PC-3 (cell line): ENCODE data around the gene RARA. TPM values are rescaled to one million over a fixed set of nuclear protein-coding genes. Genes with fewer than 3 reads are reported as not detected.

Source experiments
- ATAC-seq: fragments of 200-7000 bp; cut with Tn5 transposase; 2 replicates; pipeline ENCODE4 v1.9.1; 2020; ENCODE audit warnings: mild to moderate bottlenecking, moderate library complexity
- BruUV-seq: library from RNA; stranded (reverse); fragments of 400-500 nt; replicated peaks from 2 replicates; lab custom pipeline; 2021; lab: Mats Ljungman, UMichigan
- CTCF ChIA-PET: fragments of 300-600 bp; sonication (Branson Sonifier 250); formaldehyde crosslinking; loops from one replicate; lab custom pipeline; 2022; ENCODE audit warnings: antibody characterized with exemption; lab: Charles Lee
- POLR2A ChIA-PET: fragments of 300-600 bp; sonication (Branson Sonifier 250); formaldehyde crosslinking; loops from one replicate; lab custom pipeline; 2022; ENCODE audit warnings: antibody characterized with exemption; ENCODE audit not compliant: unreplicated experiment; lab: Charles Lee
- DNase-seq: peaks from one replicate; pipeline ENCODE4 v3.0.0-alpha.2; 2015
- H2AFZ ChIP-seq: fragments of 300-600 bp; sonication (generic); 2 replicates; pipeline ENCODE4 v1.6.0; 2016; ENCODE audit warnings: antibody characterized with exemption, low read length
- H3F3A ChIP-seq: fragments of 300-600 bp; sonication (generic); one replicate; pipeline ENCODE4 v1.6.0; 2017; ENCODE audit warnings: antibody characterized with exemption, low read length, control low read depth, mild to moderate bottlenecking; ENCODE audit not compliant: unreplicated experiment
- H3K27ac ChIP-seq: fragments of 300-600 bp; sonication (generic); 2 replicates; pipeline ENCODE4 v1.5.1; 2016; ENCODE audit warnings: mild to moderate bottlenecking, low read length
- H3K27me3 ChIP-seq: fragments of 300-600 bp; sonication (generic); 2 replicates; pipeline ENCODE4 v1.6.1; 2016; ENCODE audit warnings: low read length, mixed read lengths
- H3K36me3 ChIP-seq: fragments of 300-600 bp; sonication (generic); 2 replicates; pipeline ENCODE4 v1.6.1; 2016; ENCODE audit warnings: low read depth, mixed run types, low read length, mixed read lengths
- H3K4me1 ChIP-seq: fragments of 300-600 bp; sonication (generic); 2 replicates; pipeline ENCODE4 v1.5.1; 2016; ENCODE audit warnings: low read length; ENCODE audit not compliant: insufficient read depth
- H3K4me2 ChIP-seq: fragments of 300-600 bp; sonication (generic); 2 replicates; pipeline ENCODE4 v1.6.0; 2016; ENCODE audit warnings: low read length
- H3K4me3 ChIP-seq: fragments of 300-600 bp; sonication (generic); 2 replicates; pipeline ENCODE4 v1.5.1; 2016; ENCODE audit warnings: mild to moderate bottlenecking, low read length, mixed read lengths
- H3K79me2 ChIP-seq: fragments of 300-600 bp; sonication (generic); 2 replicates; pipeline ENCODE4 v1.6.1; 2017; ENCODE audit warnings: low read length, mixed read lengths
- H3K9ac ChIP-seq: fragments of 300-600 bp; sonication (generic); 2 replicates; pipeline ENCODE4 v1.6.0; 2016; ENCODE audit warnings: mild to moderate bottlenecking, low read length
- H3K9me2 ChIP-seq: fragments of 300-600 bp; sonication (generic); replicated peaks from 2 replicates; pipeline ENCODE4 v1.6.1; 2016; ENCODE audit warnings: mixed run types, low read length, mixed read lengths
- H3K9me3 ChIP-seq: fragments of 300-600 bp; sonication (generic); 2 replicates; pipeline ENCODE4 v1.6.1; 2016; ENCODE audit warnings: low read length, mixed read lengths
- H4K20me1 ChIP-seq: fragments of 300-600 bp; sonication (generic); 2 replicates; pipeline ENCODE4 v1.6.1; 2016; ENCODE audit warnings: low read length, mixed read lengths
- CTCF ChIP-seq: fragments of 300-600 bp; sonication (generic); conservative IDR thresholded peaks from 2 replicates; pipeline ENCODE4 v1.5.1; 2017; ENCODE audit warnings: antibody characterized with exemption, low read depth, mild to moderate bottlenecking, low read length
- EZH2 ChIP-seq: fragments of 300-600 bp; sonication (generic); IDR thresholded peaks from one replicate; pipeline ENCODE4 v1.6.1; 2017; ENCODE audit warnings: antibody characterized with exemption, mild to moderate bottlenecking, low read length; ENCODE audit not compliant: unreplicated experiment
- EZH2phosphoT487 ChIP-seq: fragments of 300-600 bp; sonication (generic); IDR thresholded peaks from 2 replicates; pipeline ENCODE4 v1.6.1; 2018; ENCODE audit warnings: mild to moderate bottlenecking, antibody characterized with exemption, low read length, borderline replicate concordance
- intact Hi-C: fragments of 100-400 bp; cut with micrococcal nuclease; formaldehyde crosslinking; loops from 2 replicates; pipeline ENCODE4 v1.9.0; 2023
- total RNA-seq: library from RNA; depleted of rRNA; stranded (reverse); fragments of >200 nt; gene quantifications from 2 replicates; pipeline ENCODE4 v1.2.3, GENCODE V29; 2014

RARA gene
- total RNA-seq, 1 experiment from 2014 or later: 19.6 TPM

GRCh38 chr17:40338058-40338457 lies 29.1 kb downstream of the RARA start:
- H3K79me2 ChIP-seq: peaks cover 25% of the 10 kb centered on the region
- no peaks in the 10 kb centered on the region for H3K9me2 ChIP-seq
- H3K4me1 ChIP-seq: peaks cover 15% of the 10 kb centered on the region
- no peak overlapping the region for H2AFZ ChIP-seq
- BruUV-seq: no TSS peak
- DNase-seq: no peak
- ATAC-seq: no peak
- POLR2A ChIA-PET: no interaction called here
- intact Hi-C loops: no loop called here
- CTCF ChIA-PET: no interaction called here
- H4K20me1 ChIP-seq: no peaks in the 10 kb centered on the region
- no peak overlapping the region for H3K4me2 ChIP-seq
- no peak overlapping the region for H3K4me3 ChIP-seq
- H3K9ac ChIP-seq: no peak overlapping the region
- H3F3A ChIP-seq: no peaks in the 10 kb centered on the region
- H3K9me3 ChIP-seq: no peaks in the 10 kb centered on the region
- H3K27me3 ChIP-seq: no peaks in the 10 kb centered on the region
- no peaks in the 10 kb centered on the region for H3K36me3 ChIP-seq
- no peak overlapping the region for H3K27ac ChIP-seq
- TF ChIP-seq CTCF (no peak), EZH2phosphoT487 (no peak), EZH2 (no peak)

DNA sequence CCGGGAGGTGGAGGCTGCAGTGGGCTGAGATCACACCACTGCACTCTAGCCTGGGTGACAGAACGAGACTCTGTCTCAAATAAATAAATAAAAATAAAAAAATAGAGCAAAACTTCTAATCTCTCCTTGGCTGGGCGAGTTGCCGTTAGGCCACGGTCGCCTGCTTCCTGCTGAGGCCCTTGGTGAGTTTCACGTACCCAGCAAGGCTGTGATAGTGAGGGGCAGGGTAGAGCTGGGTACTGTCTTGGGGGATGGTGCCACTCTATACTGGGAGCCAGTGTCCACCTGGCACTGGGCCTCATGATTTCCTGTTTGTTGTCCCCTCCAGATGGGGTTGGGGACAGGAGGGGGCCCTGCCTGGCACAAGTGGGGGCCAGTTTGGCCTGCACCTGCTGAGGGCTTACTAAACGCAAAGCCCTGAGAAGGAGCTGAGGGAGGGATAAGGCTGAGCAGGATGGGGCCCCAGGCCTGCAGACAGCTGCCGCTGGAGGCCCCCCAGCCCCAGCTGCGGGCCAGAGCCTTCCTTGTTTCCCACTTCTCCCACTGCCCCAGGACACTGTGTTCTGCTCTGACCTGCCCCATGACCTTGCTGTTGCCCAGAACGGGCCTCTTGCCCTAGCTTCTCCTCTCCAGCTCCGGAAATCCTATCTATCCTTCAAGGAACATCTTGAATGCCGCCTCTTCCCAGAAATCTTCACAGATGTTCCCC lies 30.1 kb downstream of the RARA start:
- Histone ChIP-seq H3K27ac (no peak overlapping the region), H3K4me2 (no peak overlapping the region), H2AFZ (no peak overlapping the region), H3K9me2 (no peaks in the 10 kb centered on the region), H4K20me1 (no peaks in the 10 kb centered on the region), H3K27me3 (no peaks in the 10 kb centered on the region), H3K9ac (no peak overlapping the region), H3K9me3 (no peaks in the 10 kb centered on the region), H3K79me2 (peaks cover 21% of the 10 kb centered on the region), H3F3A (no peaks in the 10 kb centered on the region), H3K4me1 (peaks cover 15% of the 10 kb centered on the region), H3K4me3 (no peak overlapping the region), H3K36me3 (no peaks in the 10 kb centered on the region)
- no TSS peak for BruUV-seq
- TF ChIP-seq EZH2phosphoT487: no peak
- ChIA-PET CTCF (no interaction called here), POLR2A (no interaction called here)
- intact Hi-C loops: no loop called here
- no peak for ATAC-seq
- no peak for DNase-seq

- Histone ChIP-seq H3K9me3 (no peaks in the 10 kb centered on the region), H4K20me1 (no peaks in the 10 kb centered on the region), H3K27ac (peak overlapping the region; percentile 28; the same call in 1 of the 2 replicates), H3K36me3 (no peaks in the 10 kb centered on the region), H3F3A (no peaks in the 10 kb centered on the region), H3K4me3 (no peak overlapping the region), H3K4me2 (peak overlapping the region; percentile 90; the same call in 1 of the 2 replicates), H3K4me1 (peaks cover 8% of the 10 kb centered on the region), H3K79me2 (peaks cover 10% of the 10 kb centered on the region; the same call in 1 of the 2 replicates), H3K27me3 (no peaks in the 10 kb centered on the region), H3K9me2 (no peaks in the 10 kb centered on the region), H2AFZ (no peak overlapping the region), H3K9ac (no peak overlapping the region)
- intact Hi-C loops: loop anchor here (2.0 to 5.0 kb wide), 2 partner anchors 24 to 38 kb away; no protein-coding TSS in a partner anchor
- DNase-seq: no peak
- no peak for ATAC-seq
- POLR2A ChIA-PET: no interaction called here
- TF ChIP-seq EZH2phosphoT487 (no peak), EZH2 (no peak), CTCF (no peak)
- no TSS peak for BruUV-seq
- CTCF ChIA-PET: no interaction called here
Measured at GRCh38 chr17:40340327-40340726, 31.3 kb downstream of the RARA start.
